Measurements from ENCODE around the gene KMO. TPM values are rescaled to one million over a fixed set of nuclear protein-coding genes. Genes with fewer than 3 reads are reported as not detected.
A peak's percentile ranks its signal among the peaks of the same experiment; 100 is the strongest.

KMO gene
- total RNA-seq, 1 donor from 2014 or later = 0.50 TPM

DNA sequence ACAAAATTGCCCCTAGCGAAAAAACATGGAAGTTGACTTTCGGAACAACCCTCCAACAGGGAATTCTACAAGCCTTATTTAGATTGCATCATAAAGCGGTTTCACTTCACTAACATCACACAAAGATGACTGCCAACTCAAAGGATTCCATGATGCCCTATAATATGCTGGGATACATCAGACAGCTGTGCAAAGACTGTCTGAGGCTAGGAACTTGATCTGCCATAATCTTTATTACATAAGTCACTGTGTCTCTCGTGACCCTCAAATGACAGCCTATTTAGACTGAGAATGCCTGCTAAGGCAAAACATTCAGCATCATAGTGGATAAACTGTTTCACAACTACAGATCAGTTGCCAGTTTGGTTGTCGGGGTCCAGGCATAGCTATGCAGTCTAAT, 36.4 kb upstream of the KMO start:
- H3K27me3 ChIP-seq (ENCODE audit: insufficient read depth, low read length) = no peaks in the 10 kb centered on the region
- no peaks in the 10 kb centered on the region for H3K79me2 ChIP-seq (ENCODE audit: insufficient read depth, low read length)
- Mint-ChIP-seq H3K27ac (ENCODE audit: unreplicated experiment) (no peak overlapping the region), H3K36me3 (ENCODE audit: low read depth, unreplicated experiment) (peaks cover 7% of the 10 kb centered on the region), H3K9me3 (ENCODE audit: unreplicated experiment) (no peaks in the 10 kb centered on the region), H3K4me3 (ENCODE audit: unreplicated experiment) (no peak overlapping the region), H3K27me3 (ENCODE audit: low read depth, unreplicated experiment) (no peaks in the 10 kb centered on the region), H3K4me1 (ENCODE audit: low read depth, unreplicated experiment) (no peaks in the 10 kb centered on the region)
- H3K36me3 ChIP-seq (ENCODE audit: insufficient read depth, low read length) = peaks cover 43% of the 10 kb centered on the region
- H3K27ac ChIP-seq (ENCODE audit: low read depth, low read length) = no peak overlapping the region
- no peaks in the 10 kb centered on the region for H4K20me1 ChIP-seq (ENCODE audit: insufficient read depth, low read length)
- H3K4me1 ChIP-seq (ENCODE audit: insufficient read depth, low read length) = no peaks in the 10 kb centered on the region
- no peak overlapping the region for H3K9ac ChIP-seq (ENCODE audit: low read length)
- H3K4me2 ChIP-seq (ENCODE audit: low read length) = no peak overlapping the region
- TF ChIP-seq, protein P1, sequence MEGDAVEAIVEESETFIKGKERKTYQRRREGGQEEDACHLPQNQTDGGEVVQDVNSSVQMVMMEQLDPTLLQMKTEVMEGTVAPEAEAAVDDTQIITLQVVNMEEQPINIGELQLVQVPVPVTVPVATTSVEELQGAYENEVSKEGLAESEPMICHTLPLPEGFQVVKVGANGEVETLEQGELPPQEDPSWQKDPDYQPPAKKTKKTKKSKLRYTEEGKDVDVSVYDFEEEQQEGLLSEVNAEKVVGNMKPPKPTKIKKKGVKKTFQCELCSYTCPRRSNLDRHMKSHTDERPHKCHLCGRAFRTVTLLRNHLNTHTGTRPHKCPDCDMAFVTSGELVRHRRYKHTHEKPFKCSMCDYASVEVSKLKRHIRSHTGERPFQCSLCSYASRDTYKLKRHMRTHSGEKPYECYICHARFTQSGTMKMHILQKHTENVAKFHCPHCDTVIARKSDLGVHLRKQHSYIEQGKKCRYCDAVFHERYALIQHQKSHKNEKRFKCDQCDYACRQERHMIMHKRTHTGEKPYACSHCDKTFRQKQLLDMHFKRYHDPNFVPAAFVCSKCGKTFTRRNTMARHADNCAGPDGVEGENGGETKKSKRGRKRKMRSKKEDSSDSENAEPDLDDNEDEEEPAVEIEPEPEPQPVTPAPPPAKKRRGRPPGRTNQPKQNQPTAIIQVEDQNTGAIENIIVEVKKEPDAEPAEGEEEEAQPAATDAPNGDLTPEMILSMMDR (IDR thresholded peaks at IDR 0.05; ENCODE audit: insufficient read depth, low read depth, low read length) = no peak
- H3K9me3 ChIP-seq (ENCODE audit: insufficient read depth, low read depth, low read length) = no peaks in the 10 kb centered on the region
- no peak overlapping the region for H2AFZ ChIP-seq (ENCODE audit: low read depth, low read length)
- no peak for FAIRE-seq
- H3K4me3 ChIP-seq (ENCODE audit: insufficient read depth, low read depth, low read length) = no peak overlapping the region
- no peak for DNase-seq (ENCODE audit: low read depth)

DNA sequence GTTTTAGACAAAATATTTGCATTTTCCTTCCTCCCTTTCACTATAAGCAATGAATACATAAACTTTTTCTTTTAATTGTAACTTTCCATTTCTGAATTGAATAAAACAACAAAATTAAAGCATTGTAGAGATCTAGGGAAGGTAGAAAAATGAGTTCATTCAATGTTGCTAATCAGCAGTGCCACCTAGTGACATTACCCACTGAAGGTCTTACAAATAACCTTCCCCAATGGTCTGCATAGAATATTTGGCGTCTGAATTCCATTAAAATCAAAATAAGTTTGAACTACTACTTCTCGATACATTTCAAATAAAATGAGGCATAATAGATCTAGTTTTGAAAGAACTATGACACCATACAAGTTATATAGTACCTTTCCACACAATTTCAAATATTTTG, 32.3 kb upstream of the KMO start:
- DNase-seq (ENCODE audit: low read depth) (peak; percentile 13), FAIRE-seq (no peak)
- Mint-ChIP-seq H3K27me3 (ENCODE audit: low read depth, unreplicated experiment) (no peaks in the 10 kb centered on the region), H3K9me3 (ENCODE audit: unreplicated experiment) (no peaks in the 10 kb centered on the region), H3K27ac (ENCODE audit: unreplicated experiment) (no peak overlapping the region), H3K4me1 (ENCODE audit: low read depth, unreplicated experiment) (no peaks in the 10 kb centered on the region), H3K36me3 (ENCODE audit: low read depth, unreplicated experiment) (peaks cover 7% of the 10 kb centered on the region), H3K4me3 (ENCODE audit: unreplicated experiment) (no peak overlapping the region)
- no peaks in the 10 kb centered on the region for H3K27me3 ChIP-seq (ENCODE audit: insufficient read depth, low read length)
- H2AFZ ChIP-seq (ENCODE audit: low read depth, low read length) = no peak overlapping the region
- H3K27ac ChIP-seq (ENCODE audit: low read depth, low read length) = no peak overlapping the region
- no peak overlapping the region for H3K4me2 ChIP-seq (ENCODE audit: low read length)
- H4K20me1 ChIP-seq (ENCODE audit: insufficient read depth, low read length) = no peaks in the 10 kb centered on the region
- H3K36me3 ChIP-seq (ENCODE audit: insufficient read depth, low read length) = peaks cover 71% of the 10 kb centered on the region
- H3K79me2 ChIP-seq (ENCODE audit: insufficient read depth, low read length) = no peaks in the 10 kb centered on the region
- H3K4me1 ChIP-seq (ENCODE audit: insufficient read depth, low read length) = no peaks in the 10 kb centered on the region
- H3K9ac ChIP-seq (ENCODE audit: low read length) = no peak overlapping the region
- H3K4me3 ChIP-seq (ENCODE audit: insufficient read depth, low read depth, low read length) = no peak overlapping the region
- TF ChIP-seq, protein P1 (IDR thresholded peaks at IDR 0.05; ENCODE audit: insufficient read depth, low read depth, low read length) = peak; percentile 48
- TF ChIP-seq EZH2 (IDR thresholded peaks at IDR 0.05; ENCODE audit: insufficient read depth, low read length) = no peak
- H3K9me3 ChIP-seq (ENCODE audit: insufficient read depth, low read depth, low read length) = no peaks in the 10 kb centered on the region

DNA sequence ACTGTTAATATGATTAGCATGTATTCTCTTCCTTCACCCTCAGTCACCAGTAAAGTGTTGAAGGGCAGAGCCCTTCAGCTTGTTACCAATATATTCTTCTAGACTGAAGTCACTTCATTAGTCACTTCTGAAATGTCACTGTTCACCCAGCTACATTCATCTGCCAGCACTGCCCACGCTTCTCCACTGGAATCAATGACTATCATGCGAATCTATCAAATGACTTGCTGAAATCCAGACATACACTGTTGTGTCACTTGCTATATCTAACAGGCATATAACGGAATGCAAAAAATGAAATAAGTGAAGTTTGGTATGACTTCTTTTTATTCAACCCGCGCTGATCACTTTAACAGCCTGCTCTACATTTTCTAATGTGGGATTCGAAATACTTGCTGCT, 28.7 kb upstream of the KMO start:
- H2AFZ ChIP-seq (ENCODE audit: low read depth, low read length) = no peak overlapping the region
- H3K9me3 ChIP-seq (ENCODE audit: insufficient read depth, low read depth, low read length) = no peaks in the 10 kb centered on the region
- Mint-ChIP-seq H3K4me3 (ENCODE audit: unreplicated experiment) (no peak overlapping the region), H3K36me3 (ENCODE audit: low read depth, unreplicated experiment) (peaks cover 9% of the 10 kb centered on the region), H3K9me3 (ENCODE audit: unreplicated experiment) (no peaks in the 10 kb centered on the region), H3K27ac (ENCODE audit: unreplicated experiment) (no peak overlapping the region), H3K4me1 (ENCODE audit: low read depth, unreplicated experiment) (peaks cover 3% of the 10 kb centered on the region), H3K27me3 (ENCODE audit: low read depth, unreplicated experiment) (no peaks in the 10 kb centered on the region)
- no peak for TF ChIP-seq EZH2 (IDR thresholded peaks at IDR 0.05; ENCODE audit: insufficient read depth, low read length)
- TF ChIP-seq, protein P1 (IDR thresholded peaks at IDR 0.05; ENCODE audit: insufficient read depth, low read depth, low read length) = no peak
- peaks cover 51% of the 10 kb centered on the region for H3K36me3 ChIP-seq (ENCODE audit: insufficient read depth, low read length)
- H3K27ac ChIP-seq (ENCODE audit: low read depth, low read length) = no peak overlapping the region
- H3K9ac ChIP-seq (ENCODE audit: low read length) = no peak overlapping the region
- H3K4me1 ChIP-seq (ENCODE audit: insufficient read depth, low read length) = peaks cover 4% of the 10 kb centered on the region
- H3K79me2 ChIP-seq (ENCODE audit: insufficient read depth, low read length) = no peaks in the 10 kb centered on the region
- no peak for DNase-seq (ENCODE audit: low read depth)
- no peak for FAIRE-seq
- no peak overlapping the region for H3K4me3 ChIP-seq (ENCODE audit: insufficient read depth, low read depth, low read length)
- H3K27me3 ChIP-seq (ENCODE audit: insufficient read depth, low read length) = no peaks in the 10 kb centered on the region
- H4K20me1 ChIP-seq (ENCODE audit: insufficient read depth, low read length) = no peaks in the 10 kb centered on the region
- H3K4me2 ChIP-seq (ENCODE audit: low read length) = no peak overlapping the region

Data from astrocyte (in vitro differentiated cells and primary cell).